A673 (cell line): Measurements from ENCODE around the gene ADAMTS10.

Source experiments
- CTCF ChIP-seq: fragments of 300-800, 200-600 bp; sonication (generic); conservative IDR thresholded peaks from 2 replicates; pipeline ENCODE4 v1.5.1; 2017; ENCODE audit warnings: low read depth, mild to moderate bottlenecking, antibody characterized with exemption, low read length, moderate library complexity, mixed read lengths
- EZH2 ChIP-seq: fragments of 200-600 bp; sonication (generic); IDR thresholded peaks from 2 replicates; pipeline ENCODE4 v1.6.1; 2017; ENCODE audit warnings: borderline replicate concordance, low read depth, mild to moderate bottlenecking, mixed read lengths, antibody characterized with exemption, low read length; ENCODE audit not compliant: poor library complexity, severe bottlenecking

GRCh38 chr19:8531470-8531869 lies 79.0 kb downstream of the ADAMTS10 start:
- no peak for TF ChIP-seq CTCF
- no peak for TF ChIP-seq EZH2
